GM10847 (cell line): ENCODE data around the gene GZF1.

ENCODE experiments used
- POLR2A ChIP-seq: IDR thresholded peaks from 2 replicates; pipeline ENCODE4 v1.6.1; 2011; ENCODE audit not compliant: insufficient read length; ENCODE audit errors: extremely low read depth

Gene GZF1

GRCh38 chr20:23375827-23376226 is 13.8 kb downstream of the GZF1 start:
- TF ChIP-seq POLR2A, result no peak

- TF ChIP-seq POLR2A, result no peak
Observed at GRCh38 chr20:23379772-23380171, 17.8 kb downstream of the GZF1 start.

- TF ChIP-seq POLR2A, result no peak
Observed at GRCh38 chr20:23381876-23382275, 19.9 kb downstream of the GZF1 start.

GRCh38 chr20:23386304-23387117 is 24.5 kb downstream of the GZF1 start:
- TF ChIP-seq POLR2A, result no peak

GRCh38 chr20:23387118-23387443 is 25.1 kb downstream of the GZF1 start:
- no peak for TF ChIP-seq POLR2A

- TF ChIP-seq POLR2A, result no peak
Observed at GRCh38 chr20:23390091-23390774, 28.3 kb downstream of the GZF1 start.

GRCh38 chr20:23391707-23392310 is 29.8 kb downstream of the GZF1 start:
- no peak for TF ChIP-seq POLR2A

- TF ChIP-seq POLR2A, result no peak
Observed at GRCh38 chr20:23393996-23394775, 32.2 kb downstream of the GZF1 start.

GRCh38 chr20:23396950-23397627 is 35.1 kb downstream of the GZF1 start:
- no peak for TF ChIP-seq POLR2A

GRCh38 chr20:23397961-23398360 is 36.0 kb downstream of the GZF1 start:
- TF ChIP-seq POLR2A, result no peak

GRCh38 chr20:23399568-23400241 is 37.7 kb downstream of the GZF1 start:
- TF ChIP-seq POLR2A, result no peak

- TF ChIP-seq POLR2A, result no peak
Observed at GRCh38 chr20:23401051-23401450, 39.1 kb downstream of the GZF1 start.

- TF ChIP-seq POLR2A, result no peak
Observed at GRCh38 chr20:23403751-23404150, 41.8 kb downstream of the GZF1 start.

GRCh38 chr20:23404196-23404595 is 42.2 kb downstream of the GZF1 start:
- no peak for TF ChIP-seq POLR2A

GRCh38 chr20:23406880-23407279 is 44.9 kb downstream of the GZF1 start:
- TF ChIP-seq POLR2A, result no peak
